Astrocyte of the cerebellum (primary cell): ENCODE measurements around the gene PPL.
"Not testable (repeated sequence)": the region's sequence is repeated elsewhere in the genome, so short reads cannot be mapped to it uniquely, and the experiment has no call there.

ENCODE experiments used
- DNase-seq: peaks from one replicate; pipeline ENCODE4 v3.0.0-alpha.2; 2011; ENCODE audit warnings: low read depth
- H3K4me3 ChIP-seq: 2 replicates; pipeline ENCODE4 v1.5.1; 2011; ENCODE audit warnings: mild to moderate bottlenecking, low read depth, low read length, moderate library complexity
- in situ Hi-C: cut with HindIII; loops from 2 replicates; pipeline ENCODE4 v1.10.0; 2017; ENCODE audit warnings: low sequenced_read_pairs
- TF ChIP-seq, protein P1 (sequence below): IDR thresholded peaks from 2 replicates; pipeline ENCODE4 v1.5.1; 2012; ENCODE audit warnings: low read length, low read depth, moderate library complexity, mild to moderate bottlenecking; ENCODE audit errors: missing control alignments

Gene PPL

DNA sequence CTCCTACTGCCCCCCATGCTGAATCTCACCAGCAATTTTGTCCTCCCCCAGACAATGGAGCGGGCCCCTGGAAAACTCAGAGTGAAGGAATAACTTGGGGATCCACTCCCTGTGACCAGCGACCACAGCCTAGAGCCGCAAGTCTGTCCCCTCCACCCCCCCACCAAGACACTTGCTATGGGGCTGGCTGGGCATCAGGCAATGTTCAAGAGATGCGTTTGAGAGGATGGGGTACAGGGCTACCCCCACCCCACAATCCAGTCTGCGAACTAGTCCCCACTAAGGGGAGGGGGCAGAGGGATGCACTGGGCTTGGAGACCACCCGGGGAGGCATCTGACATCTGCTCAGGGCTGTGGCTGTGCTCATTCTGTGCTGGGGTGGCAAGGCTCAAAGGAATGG lies 2.4 kb downstream of the PPL start:
- H3K4me3 ChIP-seq = no peak overlapping the region
- in situ Hi-C loops = no loop called here
- no peak for DNase-seq
- TF ChIP-seq, protein P1, sequence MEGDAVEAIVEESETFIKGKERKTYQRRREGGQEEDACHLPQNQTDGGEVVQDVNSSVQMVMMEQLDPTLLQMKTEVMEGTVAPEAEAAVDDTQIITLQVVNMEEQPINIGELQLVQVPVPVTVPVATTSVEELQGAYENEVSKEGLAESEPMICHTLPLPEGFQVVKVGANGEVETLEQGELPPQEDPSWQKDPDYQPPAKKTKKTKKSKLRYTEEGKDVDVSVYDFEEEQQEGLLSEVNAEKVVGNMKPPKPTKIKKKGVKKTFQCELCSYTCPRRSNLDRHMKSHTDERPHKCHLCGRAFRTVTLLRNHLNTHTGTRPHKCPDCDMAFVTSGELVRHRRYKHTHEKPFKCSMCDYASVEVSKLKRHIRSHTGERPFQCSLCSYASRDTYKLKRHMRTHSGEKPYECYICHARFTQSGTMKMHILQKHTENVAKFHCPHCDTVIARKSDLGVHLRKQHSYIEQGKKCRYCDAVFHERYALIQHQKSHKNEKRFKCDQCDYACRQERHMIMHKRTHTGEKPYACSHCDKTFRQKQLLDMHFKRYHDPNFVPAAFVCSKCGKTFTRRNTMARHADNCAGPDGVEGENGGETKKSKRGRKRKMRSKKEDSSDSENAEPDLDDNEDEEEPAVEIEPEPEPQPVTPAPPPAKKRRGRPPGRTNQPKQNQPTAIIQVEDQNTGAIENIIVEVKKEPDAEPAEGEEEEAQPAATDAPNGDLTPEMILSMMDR = no peak

DNA sequence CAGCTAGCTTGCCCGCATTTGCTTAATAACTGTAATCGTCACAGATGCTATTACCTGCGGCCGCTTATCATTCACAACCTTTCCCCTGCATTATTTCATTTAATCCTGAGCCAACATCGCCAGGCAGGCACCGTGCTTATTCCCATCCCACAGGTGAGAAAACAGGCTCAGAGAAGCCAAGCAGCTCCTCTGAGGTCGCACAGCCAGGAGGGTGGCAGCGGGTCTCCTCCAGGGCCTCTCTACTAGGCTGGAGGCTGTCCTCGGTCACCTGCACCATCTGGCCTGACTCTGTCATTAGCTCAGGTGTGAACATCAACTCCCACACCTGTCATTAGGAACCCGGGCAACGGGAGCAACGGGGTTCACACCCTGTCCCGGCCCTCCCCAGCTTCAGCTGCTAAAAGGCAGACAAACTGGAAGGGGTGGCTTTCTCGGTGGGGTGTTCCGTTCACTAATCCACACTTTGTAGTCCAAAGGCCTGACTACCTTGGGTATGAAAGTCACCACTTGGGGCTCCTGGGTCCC lies 3.0 kb downstream of the PPL start:
- TF ChIP-seq, protein P1 = no peak
- in situ Hi-C loops = no loop called here
- DNase-seq = no peak
- H3K4me3 ChIP-seq = no peak overlapping the region

DNA sequence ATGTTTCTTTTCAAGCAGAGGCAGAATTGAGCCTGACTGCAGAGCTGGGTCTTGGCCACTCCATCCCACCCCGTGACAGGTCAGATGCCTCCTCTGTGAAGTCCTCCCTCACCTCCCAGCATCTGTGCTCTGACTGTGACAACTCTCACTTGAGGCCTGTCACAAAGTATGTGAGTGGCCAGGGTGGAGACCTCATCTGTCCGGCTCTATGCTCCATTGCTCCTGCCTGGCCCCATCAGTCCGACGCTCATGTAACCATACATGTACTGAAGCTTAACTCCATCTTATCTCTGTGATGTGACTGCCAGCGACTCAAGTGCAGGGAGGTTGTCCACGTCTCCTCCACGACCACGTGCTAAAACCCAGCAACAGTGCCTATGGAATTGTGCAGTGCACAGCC lies 3.5 kb downstream of the PPL start:
- TF ChIP-seq, protein P1 = no peak
- H3K4me3 ChIP-seq = no peak overlapping the region
- in situ Hi-C loops = no loop called here
- no peak for DNase-seq

DNA sequence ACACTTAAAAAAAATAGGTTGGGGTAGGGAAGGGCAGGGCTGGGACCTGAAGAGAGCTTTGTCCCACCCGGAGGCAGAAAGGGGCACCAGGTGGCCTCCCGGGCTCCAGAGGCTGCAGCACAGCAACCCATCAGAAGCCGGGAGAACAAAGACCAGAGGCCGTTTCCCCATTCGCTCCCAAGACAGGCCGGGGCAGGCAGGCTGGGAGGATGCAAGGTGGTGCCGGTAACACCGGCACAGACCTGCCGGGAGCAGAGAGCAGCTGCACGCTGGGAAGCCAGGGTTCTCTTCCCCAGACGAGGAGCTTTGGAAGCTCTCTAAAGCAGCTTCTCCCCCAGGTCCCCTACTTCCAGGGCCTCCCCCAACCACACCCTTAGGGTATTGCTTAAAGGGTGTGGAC lies 5.6 kb downstream of the PPL start:
- H3K4me3 ChIP-seq = no peak overlapping the region
- TF ChIP-seq, protein P1 = no peak
- in situ Hi-C loops = no loop called here
- DNase-seq = no peak

DNA sequence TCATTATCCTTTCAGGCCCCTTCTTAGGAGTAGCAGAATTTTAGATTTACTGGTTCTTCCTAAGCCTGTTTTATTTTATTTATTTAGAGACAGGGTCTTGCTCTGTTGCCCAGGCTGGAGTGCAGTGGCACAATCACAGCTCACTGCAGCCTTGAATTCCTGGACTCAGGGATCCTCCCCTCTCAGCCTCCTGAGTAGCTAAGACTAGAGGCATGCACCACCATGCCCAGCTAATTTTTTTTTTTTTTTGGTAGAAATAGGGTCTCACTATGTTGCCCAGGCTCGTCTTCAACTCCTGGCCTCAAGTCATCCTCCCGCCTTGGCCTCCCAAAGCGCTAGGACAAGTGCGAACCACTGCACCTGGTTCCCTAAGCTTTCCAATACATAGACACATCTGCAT lies 7.3 kb downstream of the PPL start:
- H3K4me3 ChIP-seq, in situ Hi-C loops, DNase-seq: not testable (repeated sequence)

DNA sequence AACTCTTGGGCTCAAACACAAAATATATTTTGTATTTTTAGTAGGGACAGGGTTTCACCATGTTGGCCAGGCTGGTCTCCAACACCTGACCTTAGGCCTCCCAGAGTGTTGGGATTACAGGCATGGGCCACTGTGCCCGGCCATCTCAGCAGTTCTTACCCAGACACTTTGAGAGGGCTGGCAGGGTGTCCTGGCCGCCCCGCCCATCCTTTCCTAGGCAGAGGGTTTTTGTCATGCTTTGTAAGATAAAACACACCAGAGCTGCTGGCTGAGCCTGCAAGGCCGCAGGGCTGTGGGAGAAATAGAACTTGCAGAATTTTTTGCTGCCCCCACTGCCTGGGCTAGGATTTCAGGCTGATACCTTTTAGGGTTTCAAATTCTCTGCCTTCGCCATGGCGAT lies 8.7 kb downstream of the PPL start:
- DNase-seq = no peak
- TF ChIP-seq, protein P1 = no peak
- no peak overlapping the region for H3K4me3 ChIP-seq
- in situ Hi-C loops = no loop called here

DNA sequence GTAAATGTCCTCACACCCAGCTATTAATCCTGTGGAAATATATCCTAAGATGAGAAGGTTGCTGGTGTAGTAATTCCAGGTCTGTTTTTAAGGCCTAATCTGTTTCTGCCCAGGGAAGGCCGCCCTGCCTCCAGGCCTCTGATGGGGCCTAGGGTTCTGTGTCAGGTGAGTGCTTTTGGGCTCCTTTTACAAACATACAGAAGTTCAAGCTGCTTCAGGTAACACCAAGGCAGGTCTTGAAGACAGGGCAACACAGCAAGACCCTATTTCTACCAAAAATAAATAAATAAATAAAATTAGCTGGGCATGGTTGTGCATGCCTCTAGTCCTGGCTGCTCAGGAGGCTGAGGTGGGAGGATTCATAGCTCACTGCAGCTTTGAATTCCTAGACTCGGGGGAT lies 9.3 kb downstream of the PPL start:
- in situ Hi-C loops = no loop called here
- DNase-seq = no peak
- TF ChIP-seq, protein P1 = no peak
- no peak overlapping the region for H3K4me3 ChIP-seq
